Activated naive CD4-positive, alpha-beta T cell treated with anti-CD3 and anti-CD28 coated beads, Interleukin-2, amount 10 ng/mL, durations not matched to agents 7 days and 5 days (primary cell): ENCODE data around the gene CFAP54.

Experiments
- CTCF ChIA-PET: fragments of 350-600 bp; sonication (Branson Sonifier 250); formaldehyde crosslinking; loops from one replicate; lab custom pipeline; 2021; ENCODE audit warnings: antibody characterized with exemption; lab: Charles Lee
- DNase-seq: peaks from one replicate; pipeline ENCODE4 v3.0.0-alpha.2; 2020
- H3K27ac Mint-ChIP-seq: one replicate; pipeline ENCODE4 v1.8.0; 2021; ENCODE audit warnings: mild to moderate bottlenecking, moderate library complexity, mixed read lengths
- H3K27me3 Mint-ChIP-seq: one replicate; pipeline ENCODE4 v1.8.0; 2021; ENCODE audit warnings: mild to moderate bottlenecking, mixed read lengths
- H3K36me3 Mint-ChIP-seq: one replicate; pipeline ENCODE4 v1.8.0; 2021; ENCODE audit warnings: mixed read lengths
- H3K4me1 Mint-ChIP-seq: one replicate; pipeline ENCODE4 v1.8.0; 2021; ENCODE audit warnings: mixed read lengths
- H3K4me3 Mint-ChIP-seq: one replicate; pipeline ENCODE4 v1.8.0; 2021; ENCODE audit warnings: mild to moderate bottlenecking, moderate library complexity, mixed read lengths
- H3K9me3 Mint-ChIP-seq: one replicate; pipeline ENCODE4 v1.8.0; 2021; ENCODE audit warnings: mixed read lengths

Gene CFAP54

DNA sequence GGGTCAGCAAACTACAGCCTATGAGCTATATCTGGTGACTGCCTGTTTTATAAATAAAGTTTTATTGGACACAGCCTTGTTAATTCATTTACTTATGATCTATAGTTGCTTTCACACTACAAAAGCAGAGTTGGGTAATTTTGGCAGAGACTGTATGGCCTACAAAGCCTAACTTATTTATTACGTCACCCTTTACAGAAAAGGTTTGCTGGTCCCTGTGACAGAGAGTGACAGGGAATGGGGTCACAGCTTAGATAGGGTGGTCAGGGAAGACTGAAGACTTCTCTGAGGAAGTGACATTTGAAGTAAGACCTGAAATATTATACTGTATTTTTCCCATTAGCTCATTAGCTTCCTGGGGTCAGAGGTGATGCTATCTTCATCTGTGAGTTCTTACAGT, 342.0 kb downstream of the CFAP54 start:
- CTCF ChIA-PET: no interaction called here
- no peaks in the 10 kb centered on the region for H3K27me3 Mint-ChIP-seq
- no peak overlapping the region for H3K4me3 Mint-ChIP-seq
- no peaks in the 10 kb centered on the region for H3K36me3 Mint-ChIP-seq
- no peaks in the 10 kb centered on the region for H3K9me3 Mint-ChIP-seq
- H3K4me1 Mint-ChIP-seq: no peaks in the 10 kb centered on the region
- DNase-seq: no peak
- no peak overlapping the region for H3K27ac Mint-ChIP-seq

DNA sequence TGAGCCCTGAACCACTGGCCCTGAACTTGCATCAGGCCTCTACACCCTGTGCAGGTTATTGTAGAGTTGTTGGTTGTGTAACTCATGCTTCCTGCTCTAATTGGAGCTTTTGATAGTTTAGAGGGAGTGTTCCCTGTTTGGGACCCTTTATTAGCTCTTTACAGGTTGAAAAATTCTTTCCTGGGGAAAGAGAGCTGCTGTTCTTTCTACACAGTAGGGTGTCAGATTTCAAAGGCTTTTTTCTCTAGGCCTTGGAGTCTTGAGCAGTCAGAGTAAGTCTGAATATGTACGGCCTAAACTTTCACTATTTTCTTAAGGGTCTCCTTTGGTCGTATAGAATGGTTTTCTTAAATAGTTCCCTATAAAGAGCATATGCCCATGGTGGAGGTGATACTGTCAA, 356.9 kb downstream of the CFAP54 start:
- H3K27ac Mint-ChIP-seq: no peak overlapping the region
- DNase-seq: no peak
- no peaks in the 10 kb centered on the region for H3K27me3 Mint-ChIP-seq
- H3K4me3 Mint-ChIP-seq: no peak overlapping the region
- H3K9me3 Mint-ChIP-seq: no peaks in the 10 kb centered on the region
- H3K36me3 Mint-ChIP-seq: no peaks in the 10 kb centered on the region
- no peaks in the 10 kb centered on the region for H3K4me1 Mint-ChIP-seq
- CTCF ChIA-PET: no interaction called here

DNA sequence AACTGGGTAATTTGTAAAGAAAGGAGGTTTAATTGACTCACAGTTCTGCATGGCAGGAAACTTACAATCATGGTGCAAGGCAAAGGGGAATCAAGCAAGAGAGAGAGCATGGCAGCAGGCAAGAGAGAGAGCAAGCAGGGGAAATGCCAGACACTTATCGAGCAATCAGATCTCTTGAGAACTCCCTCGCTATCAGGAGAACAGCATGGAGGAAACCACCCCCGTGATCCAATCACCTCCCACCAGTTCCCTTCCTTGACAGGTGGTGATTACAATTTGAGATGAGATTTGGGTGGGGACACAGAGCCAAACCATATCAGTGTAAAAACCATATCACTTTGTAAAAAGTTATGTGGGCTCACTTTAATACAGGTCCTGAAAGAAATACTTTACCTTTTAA, 361.3 kb downstream of the CFAP54 start:
- Mint-ChIP-seq H3K4me3 (no peak overlapping the region), H3K9me3 (no peaks in the 10 kb centered on the region), H3K4me1 (no peaks in the 10 kb centered on the region), H3K36me3 (no peaks in the 10 kb centered on the region), H3K27me3 (no peaks in the 10 kb centered on the region), H3K27ac (no peak overlapping the region)
- CTCF ChIA-PET: no interaction called here
- no peak for DNase-seq

DNA sequence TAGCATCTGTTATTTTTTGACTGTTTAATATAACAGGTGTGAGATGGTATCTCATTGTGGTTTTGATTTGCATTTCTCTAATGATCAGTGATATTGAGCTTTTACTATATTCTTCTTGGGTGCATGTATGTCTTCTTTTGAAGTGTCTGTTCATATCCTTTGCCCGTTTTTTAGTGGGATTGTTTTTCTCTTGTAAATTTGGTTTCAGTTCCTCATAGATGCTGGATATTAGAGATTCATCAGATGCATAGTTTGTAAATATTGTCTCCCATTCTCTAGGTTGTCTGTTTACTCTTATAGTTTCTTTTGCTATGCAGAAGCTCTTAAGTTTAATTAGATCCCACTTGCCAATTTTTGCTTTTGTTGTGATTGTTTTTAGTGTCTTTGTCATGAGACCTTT, 368.8 kb downstream of the CFAP54 start:
- peaks cover 4% of the 10 kb centered on the region for H3K27me3 Mint-ChIP-seq
- no peak overlapping the region for H3K4me3 Mint-ChIP-seq
- no peaks in the 10 kb centered on the region for H3K4me1 Mint-ChIP-seq
- no peaks in the 10 kb centered on the region for H3K36me3 Mint-ChIP-seq
- H3K27ac Mint-ChIP-seq: no peak overlapping the region
- CTCF ChIA-PET: no interaction called here
- no peak for DNase-seq
- no peaks in the 10 kb centered on the region for H3K9me3 Mint-ChIP-seq

DNA sequence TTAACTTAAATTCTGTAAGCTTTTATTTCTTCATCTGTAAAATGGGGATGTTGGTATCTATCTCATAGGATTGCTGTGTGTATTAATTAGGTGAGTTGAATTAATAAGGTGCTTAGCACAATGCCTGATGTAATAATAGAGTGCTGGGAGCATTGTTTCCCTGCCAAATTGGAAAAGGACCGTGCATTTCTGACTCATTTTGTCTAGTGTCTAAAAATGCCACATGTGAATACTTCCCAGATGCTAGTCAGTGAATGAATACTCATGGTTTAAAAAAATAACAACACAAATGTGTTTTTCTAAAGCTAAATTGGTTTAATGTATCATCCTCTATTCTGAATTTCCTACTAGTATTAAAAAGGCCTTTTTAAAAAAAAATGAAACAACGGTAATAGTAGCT, 372.3 kb downstream of the CFAP54 start:
- Mint-ChIP-seq H3K27ac (no peak overlapping the region), H3K27me3 (peaks cover 16% of the 10 kb centered on the region), H3K36me3 (no peaks in the 10 kb centered on the region), H3K4me1 (no peaks in the 10 kb centered on the region), H3K9me3 (no peaks in the 10 kb centered on the region), H3K4me3 (no peak overlapping the region)
- DNase-seq: no peak
- CTCF ChIA-PET: no interaction called here

DNA sequence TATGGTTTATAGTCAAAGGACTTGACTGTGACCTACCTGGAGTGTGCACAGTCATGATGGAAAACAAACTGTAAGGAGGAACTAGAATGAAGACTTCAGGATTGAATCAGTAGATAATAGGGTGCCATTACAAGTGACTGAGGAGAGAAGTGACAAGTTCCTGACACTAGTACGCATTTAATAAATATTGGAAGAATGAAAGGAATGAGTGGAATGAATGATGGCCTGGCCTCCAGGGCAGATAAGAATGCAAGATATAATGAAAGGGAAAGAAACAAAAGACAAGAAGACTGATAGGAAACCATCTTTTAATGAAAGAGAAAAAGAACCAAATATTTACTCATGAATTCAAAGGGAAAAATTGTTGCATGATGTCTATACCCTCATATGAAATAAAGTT, 372.9 kb downstream of the CFAP54 start:
- H3K9me3 Mint-ChIP-seq: no peaks in the 10 kb centered on the region
- peaks cover 16% of the 10 kb centered on the region for H3K27me3 Mint-ChIP-seq
- H3K4me1 Mint-ChIP-seq: no peaks in the 10 kb centered on the region
- CTCF ChIA-PET: no interaction called here
- H3K4me3 Mint-ChIP-seq: no peak overlapping the region
- H3K36me3 Mint-ChIP-seq: no peaks in the 10 kb centered on the region
- DNase-seq: no peak
- no peak overlapping the region for H3K27ac Mint-ChIP-seq

DNA sequence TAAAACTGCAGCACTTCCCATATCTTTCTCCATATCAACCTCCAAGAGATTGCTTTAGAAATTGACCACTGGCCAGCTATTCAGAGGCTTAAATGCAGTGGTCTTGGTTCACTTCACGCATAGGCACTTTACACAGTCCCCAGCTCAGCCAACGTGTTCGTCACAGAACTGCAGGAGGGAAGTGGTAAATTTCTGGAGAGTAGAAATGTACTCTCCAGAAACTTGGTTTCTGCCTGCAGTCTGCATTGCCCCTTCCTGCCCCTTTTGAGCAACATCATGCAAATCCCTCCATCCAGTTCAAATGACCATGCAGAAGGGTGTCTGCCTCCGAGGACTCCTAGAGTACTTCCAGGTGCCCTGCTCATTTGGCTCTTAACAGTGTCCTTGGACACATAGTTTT, 375.0 kb downstream of the CFAP54 start:
- no peaks in the 10 kb centered on the region for H3K9me3 Mint-ChIP-seq
- H3K36me3 Mint-ChIP-seq: no peaks in the 10 kb centered on the region
- no peak overlapping the region for H3K27ac Mint-ChIP-seq
- CTCF ChIA-PET: no interaction called here
- H3K4me3 Mint-ChIP-seq: no peak overlapping the region
- H3K4me1 Mint-ChIP-seq: no peaks in the 10 kb centered on the region
- H3K27me3 Mint-ChIP-seq: peaks cover 16% of the 10 kb centered on the region
- no peak for DNase-seq

DNA sequence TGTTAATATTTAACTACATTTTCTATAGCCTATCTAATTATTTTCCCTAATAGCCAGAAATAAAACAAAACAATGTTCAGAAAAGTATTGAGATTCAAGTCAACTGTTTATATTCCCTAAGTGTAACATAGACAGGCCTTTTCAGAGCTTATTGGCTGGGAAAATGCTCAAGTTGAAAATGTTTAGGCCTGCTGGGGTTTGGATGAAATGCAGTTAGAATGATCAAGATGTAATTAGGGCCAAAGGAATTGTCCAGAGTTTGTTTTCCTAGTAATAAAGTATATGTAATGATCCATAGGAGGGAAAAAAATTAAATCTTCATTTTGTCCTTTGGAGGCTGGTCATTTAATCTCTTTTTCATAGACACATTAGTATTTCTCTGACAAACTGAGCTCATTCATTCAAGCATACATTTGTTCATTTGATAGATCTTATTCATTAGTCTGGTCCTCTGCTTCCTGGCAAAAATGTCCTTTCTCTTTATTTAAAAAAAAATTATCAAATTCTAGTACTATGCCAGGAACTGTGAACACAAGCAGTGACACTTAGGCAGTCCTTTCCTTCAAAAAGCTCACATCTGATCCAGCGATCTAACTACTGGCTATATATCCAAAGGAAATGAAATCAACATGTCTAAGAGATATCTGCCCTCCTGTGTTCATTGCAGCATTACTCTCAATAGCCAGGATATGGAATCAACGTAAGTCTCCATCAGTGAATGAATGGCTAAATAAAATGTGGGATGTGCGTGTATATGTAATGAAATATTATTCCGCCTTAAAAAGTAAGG, 377.6 kb downstream of the CFAP54 start:
- CTCF ChIA-PET: no interaction called here

DNA sequence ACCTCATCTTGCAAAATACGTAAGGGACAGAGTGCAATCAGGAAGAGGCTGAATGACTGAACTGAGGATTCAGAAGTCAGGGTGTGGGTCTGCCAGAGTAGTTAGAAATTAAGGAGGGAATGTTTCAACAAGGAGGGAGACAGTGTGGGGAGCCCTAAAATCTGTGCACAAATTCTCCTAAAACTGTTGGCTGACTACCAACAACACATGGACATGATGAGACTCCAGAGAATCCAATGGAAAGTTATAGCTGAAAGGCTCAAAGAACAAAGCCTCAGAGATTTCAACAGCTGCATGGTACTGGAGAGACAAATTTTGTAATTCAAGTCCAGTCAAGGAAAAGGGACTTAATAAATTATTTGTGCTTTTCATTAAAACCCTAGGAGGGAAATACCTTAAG, 381.6 kb downstream of the CFAP54 start:
- DNase-seq: no peak
- H3K9me3 Mint-ChIP-seq: no peaks in the 10 kb centered on the region

More for the DNA sequence above, 377.6 kb downstream of the CFAP54 start:
- no peaks in the 10 kb centered on the region for H3K9me3 Mint-ChIP-seq
- peaks cover 13% of the 10 kb centered on the region for H3K27me3 Mint-ChIP-seq
- H3K36me3 Mint-ChIP-seq: no peaks in the 10 kb centered on the region
- no peak overlapping the region for H3K27ac Mint-ChIP-seq
- no peak overlapping the region for H3K4me3 Mint-ChIP-seq
- no peaks in the 10 kb centered on the region for H3K4me1 Mint-ChIP-seq
- no peak for DNase-seq

DNA sequence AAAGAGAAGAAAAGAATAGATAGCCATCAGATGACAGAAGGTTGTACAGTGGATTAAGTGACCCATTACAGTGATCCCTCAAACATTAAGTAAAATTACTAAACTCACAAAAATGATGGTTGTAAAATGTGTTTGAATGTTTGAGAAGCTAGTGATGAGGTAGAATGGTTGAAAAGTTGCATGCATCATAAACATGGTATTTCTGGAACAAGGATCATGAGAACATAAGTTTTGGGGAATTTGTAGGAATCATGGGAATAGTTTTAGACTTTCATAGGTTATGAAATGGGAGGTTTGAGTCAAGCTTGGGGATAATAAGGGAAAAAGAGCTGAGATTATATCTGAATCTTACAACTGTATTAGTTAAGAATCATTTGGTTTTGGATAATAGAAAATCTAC, 383.6 kb downstream of the CFAP54 start:
- Mint-ChIP-seq H3K9me3 (no peaks in the 10 kb centered on the region), H3K4me3 (no peak overlapping the region), H3K27ac (no peak overlapping the region), H3K4me1 (no peaks in the 10 kb centered on the region), H3K27me3 (peaks cover 9% of the 10 kb centered on the region), H3K36me3 (no peaks in the 10 kb centered on the region)
- DNase-seq: no peak
- CTCF ChIA-PET: no interaction called here

More for the DNA sequence above, 381.6 kb downstream of the CFAP54 start:
- no peak overlapping the region for H3K4me3 Mint-ChIP-seq
- no peaks in the 10 kb centered on the region for H3K27me3 Mint-ChIP-seq
- CTCF ChIA-PET: no interaction called here
- no peak overlapping the region for H3K27ac Mint-ChIP-seq
- H3K4me1 Mint-ChIP-seq: no peaks in the 10 kb centered on the region
- H3K36me3 Mint-ChIP-seq: no peaks in the 10 kb centered on the region

DNA sequence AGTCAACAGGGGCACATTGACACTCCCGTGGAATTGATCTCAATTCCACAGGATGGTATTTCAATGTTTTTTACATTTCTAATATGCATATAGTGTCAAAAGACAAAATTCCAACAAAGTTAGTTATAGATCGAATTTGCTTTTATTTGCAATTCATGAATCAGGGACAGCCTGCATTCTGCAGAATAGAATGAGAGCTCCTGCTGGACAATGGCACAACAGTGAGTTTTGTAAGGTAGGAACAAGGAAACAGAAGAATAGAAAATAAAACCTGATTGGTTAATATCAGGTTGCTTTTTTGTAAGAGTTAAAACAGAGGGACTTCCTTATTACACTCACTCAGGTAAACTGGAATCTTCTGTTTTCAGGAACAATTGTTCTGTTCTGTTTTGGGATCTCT, 384.8 kb downstream of the CFAP54 start:
- Mint-ChIP-seq H3K27ac (no peak overlapping the region), H3K27me3 (peaks cover 9% of the 10 kb centered on the region), H3K36me3 (no peaks in the 10 kb centered on the region), H3K9me3 (no peaks in the 10 kb centered on the region), H3K4me1 (no peaks in the 10 kb centered on the region), H3K4me3 (no peak overlapping the region)
- CTCF ChIA-PET: no interaction called here
- DNase-seq: no peak

DNA sequence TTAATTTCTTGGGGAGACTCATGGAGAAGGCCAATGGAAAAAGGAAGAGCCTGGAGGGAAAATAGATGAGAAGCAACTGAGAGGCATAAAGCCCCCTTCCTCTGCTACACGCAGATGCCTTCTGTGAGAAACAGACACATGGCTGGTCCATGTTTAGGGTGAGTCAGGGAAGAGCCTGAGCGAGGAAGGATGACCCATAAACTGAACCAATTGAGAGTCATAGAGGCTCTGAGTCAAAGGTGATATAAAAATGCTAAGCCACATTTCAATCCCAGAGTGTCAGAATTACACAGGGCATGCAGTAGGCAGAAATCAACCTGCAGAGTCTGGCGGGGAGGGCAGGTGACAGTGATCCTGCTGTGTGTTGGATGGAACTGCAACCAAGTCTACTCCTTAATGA, 387.6 kb downstream of the CFAP54 start:
- no peak for DNase-seq
- Mint-ChIP-seq H3K27ac (no peak overlapping the region), H3K4me1 (no peaks in the 10 kb centered on the region), H3K36me3 (no peaks in the 10 kb centered on the region), H3K9me3 (no peaks in the 10 kb centered on the region), H3K27me3 (peaks cover 9% of the 10 kb centered on the region), H3K4me3 (no peak overlapping the region)
- CTCF ChIA-PET: no interaction called here

DNA sequence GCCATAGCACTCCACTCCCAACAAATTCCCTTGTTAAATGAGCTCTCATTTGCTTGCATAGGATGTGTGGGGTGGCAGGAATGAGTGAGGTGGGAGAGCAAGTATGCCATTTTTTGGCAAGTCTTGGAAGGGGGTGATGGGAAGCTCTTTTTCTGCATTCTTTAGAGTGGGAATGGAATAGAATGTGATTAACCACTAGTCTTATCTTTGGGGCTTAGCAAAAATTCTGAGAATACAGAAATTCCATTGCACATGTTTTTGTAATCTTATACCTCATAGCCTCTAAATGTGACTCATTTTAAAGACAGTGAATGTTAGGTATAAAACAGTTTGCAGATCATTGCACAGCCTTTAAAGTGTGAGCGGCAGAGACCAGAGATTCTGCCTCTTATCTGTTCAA, 389.3 kb downstream of the CFAP54 start:
- Mint-ChIP-seq H3K4me1 (no peaks in the 10 kb centered on the region), H3K9me3 (no peaks in the 10 kb centered on the region), H3K4me3 (no peak overlapping the region), H3K27ac (no peak overlapping the region), H3K27me3 (peaks cover 9% of the 10 kb centered on the region), H3K36me3 (no peaks in the 10 kb centered on the region)
- CTCF ChIA-PET: no interaction called here
- DNase-seq: no peak

DNA sequence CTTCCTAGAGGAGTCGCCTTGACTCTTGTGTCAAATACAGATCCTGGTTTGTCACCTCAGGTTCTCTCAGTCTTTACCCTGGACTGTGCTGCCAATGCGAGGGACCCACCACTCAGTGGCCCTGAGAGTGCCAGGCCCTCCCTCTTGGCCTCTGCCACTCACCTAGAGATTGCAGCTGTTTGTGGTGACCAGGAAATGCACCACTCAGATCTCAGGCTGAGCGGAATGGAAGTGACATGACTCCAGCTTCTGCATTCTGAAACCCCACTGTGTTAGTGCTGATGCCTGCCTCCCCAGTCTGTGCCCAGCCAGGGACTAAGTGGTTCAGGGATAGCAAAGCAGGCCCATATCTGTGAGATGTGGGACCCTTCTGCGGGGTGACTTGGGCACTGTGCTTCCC, 389.9 kb downstream of the CFAP54 start:
- Mint-ChIP-seq H3K36me3 (no peaks in the 10 kb centered on the region), H3K27me3 (peaks cover 9% of the 10 kb centered on the region), H3K27ac (no peak overlapping the region), H3K4me1 (no peaks in the 10 kb centered on the region), H3K9me3 (no peaks in the 10 kb centered on the region), H3K4me3 (no peak overlapping the region)
- DNase-seq: no peak
- CTCF ChIA-PET: no interaction called here

DNA sequence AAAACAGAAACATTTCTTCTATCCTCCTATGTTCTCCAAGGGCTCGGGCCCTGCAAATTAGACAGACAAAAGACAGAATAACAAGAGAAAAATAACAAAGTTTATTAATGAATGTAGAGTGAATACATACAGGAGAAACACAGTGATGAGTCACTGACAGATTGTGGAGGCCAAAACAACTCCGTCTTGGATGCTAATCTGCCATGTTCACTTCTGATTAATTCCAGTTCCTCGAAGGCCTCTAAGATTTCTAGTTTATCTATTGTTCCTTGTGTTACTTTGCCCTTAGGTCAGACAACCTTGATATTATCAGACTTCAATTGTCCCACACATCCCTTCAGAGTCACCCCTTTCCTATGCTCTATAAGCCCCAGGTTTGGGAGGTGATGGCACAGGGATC, 390.8 kb downstream of the CFAP54 start:
- Mint-ChIP-seq H3K4me3 (no peak overlapping the region), H3K36me3 (no peaks in the 10 kb centered on the region), H3K4me1 (no peaks in the 10 kb centered on the region), H3K27me3 (peaks cover 9% of the 10 kb centered on the region), H3K27ac (no peak overlapping the region), H3K9me3 (no peaks in the 10 kb centered on the region)
- DNase-seq: no peak
- CTCF ChIA-PET: no interaction called here
